GM19455 (cell line): ENCODE measurements around the gene DNAJB1.
"Not testable (repeated sequence)": the region's sequence is repeated elsewhere in the genome, so short reads cannot be mapped to it uniquely, and the experiment has no call there.

ENCODE experiments used
- ATAC-seq: cut with Tn5 transposase; IDR thresholded peaks from one replicate; pipeline ENCODE4 v1.9.1; 2021; ENCODE audit not compliant: unreplicated experiment

DNAJB1 gene

DNA sequence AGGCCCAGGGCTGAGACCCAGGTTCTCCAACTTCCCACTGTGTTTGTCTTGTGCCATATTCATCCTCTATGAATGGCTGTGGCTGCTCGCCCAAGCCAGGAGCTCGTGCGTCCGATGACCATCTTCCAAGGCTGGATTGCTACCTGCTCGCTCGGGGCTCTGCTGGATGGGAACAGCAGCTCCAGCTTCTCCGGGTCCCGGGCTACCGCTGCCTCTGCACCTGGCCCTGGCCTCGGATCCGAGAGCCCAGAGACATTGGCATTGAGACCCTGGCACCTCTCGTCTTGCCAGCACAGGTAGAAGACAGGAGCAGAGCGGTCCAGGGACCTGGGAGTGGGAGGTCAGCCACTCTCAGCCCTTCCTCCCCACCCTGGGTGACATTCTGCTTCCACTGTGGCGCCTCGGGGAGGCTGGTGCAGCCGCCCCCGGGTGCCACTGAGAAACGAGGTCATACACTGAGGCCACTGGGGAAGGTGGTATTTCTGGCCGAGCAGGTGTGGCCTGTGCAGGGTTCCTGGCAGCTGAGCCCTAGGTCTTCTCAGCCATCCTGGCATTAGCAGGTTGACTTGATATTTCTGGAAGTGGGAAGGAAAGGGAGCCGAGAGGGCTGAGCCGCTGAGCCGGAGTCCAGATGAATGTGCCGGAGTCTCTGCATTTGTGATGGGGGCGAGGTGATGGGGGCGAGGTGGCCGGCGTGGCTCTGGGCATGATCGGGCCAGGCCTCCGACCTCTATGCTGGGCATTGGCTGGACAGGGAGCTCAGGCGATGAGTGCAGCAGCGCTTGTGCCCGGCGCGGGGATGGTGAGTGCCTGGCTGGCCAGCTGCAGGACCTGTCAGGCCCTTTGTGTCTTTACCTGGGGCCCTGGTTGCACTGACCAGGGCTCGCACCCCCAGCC, 35.1 kb upstream of the DNAJB1 start:
- no peak for ATAC-seq

DNA sequence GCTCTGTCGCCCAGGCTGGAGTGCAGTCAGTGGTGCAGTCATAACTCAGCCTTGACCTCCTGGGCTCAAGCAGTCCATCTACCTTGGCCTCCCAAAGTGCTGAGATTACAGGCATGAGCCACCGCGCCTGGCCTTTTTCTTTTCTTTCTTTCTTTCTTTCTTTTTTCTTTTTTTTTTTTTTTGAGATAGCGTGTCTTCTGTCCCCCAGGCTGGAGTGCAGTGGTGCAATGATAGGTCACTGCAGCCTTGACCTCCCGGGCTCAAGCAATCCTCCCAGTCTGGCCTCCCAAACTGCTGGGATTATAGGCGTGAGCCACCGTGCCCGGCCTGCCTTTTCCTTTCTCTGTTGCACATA, 33.8 kb upstream of the DNAJB1 start:
- ATAC-seq, result not testable (repeated sequence)

DNA sequence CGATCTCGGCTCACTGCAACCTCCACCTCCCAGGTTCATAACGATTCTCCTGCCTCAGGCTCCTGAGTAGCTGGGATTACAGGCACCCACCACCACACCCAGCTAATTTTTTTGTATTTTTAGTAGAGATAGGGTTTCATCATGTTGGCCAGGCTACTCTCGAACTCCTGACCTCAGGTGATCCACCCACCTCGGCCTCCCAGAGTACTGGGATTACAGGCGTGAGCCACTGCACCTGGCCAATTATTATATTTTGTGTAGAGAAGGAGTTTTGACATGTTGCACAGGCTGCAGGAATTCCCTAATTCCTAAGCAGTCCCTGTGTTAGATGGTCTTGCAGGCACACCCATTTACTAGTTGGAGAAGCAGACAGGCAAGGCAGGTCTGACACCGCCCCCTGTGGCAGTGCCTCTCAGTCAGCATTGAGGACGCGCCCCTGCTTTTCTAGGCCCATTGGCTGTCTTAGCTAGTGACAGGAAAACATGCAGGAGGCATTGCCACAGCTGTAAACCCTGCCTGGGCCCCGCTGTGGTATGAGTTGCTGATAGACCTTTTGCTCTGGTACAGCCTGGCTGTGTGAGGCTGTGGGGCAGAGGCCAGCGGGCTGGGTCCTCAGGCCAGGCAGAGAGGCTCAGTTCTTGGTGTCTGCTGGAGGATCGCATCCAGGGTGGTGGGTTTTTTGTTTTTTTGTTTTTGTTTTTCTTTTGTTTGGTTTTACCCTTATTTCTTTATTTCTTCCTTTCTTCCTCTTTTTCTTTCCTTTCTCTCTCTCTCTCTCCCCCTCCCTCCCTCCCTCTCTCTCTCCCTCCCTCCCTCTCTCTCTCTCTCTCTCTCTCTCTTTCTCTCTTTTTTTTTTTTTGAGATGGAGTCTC, 33.2 kb upstream of the DNAJB1 start:
- ATAC-seq, result not testable (repeated sequence)

DNA sequence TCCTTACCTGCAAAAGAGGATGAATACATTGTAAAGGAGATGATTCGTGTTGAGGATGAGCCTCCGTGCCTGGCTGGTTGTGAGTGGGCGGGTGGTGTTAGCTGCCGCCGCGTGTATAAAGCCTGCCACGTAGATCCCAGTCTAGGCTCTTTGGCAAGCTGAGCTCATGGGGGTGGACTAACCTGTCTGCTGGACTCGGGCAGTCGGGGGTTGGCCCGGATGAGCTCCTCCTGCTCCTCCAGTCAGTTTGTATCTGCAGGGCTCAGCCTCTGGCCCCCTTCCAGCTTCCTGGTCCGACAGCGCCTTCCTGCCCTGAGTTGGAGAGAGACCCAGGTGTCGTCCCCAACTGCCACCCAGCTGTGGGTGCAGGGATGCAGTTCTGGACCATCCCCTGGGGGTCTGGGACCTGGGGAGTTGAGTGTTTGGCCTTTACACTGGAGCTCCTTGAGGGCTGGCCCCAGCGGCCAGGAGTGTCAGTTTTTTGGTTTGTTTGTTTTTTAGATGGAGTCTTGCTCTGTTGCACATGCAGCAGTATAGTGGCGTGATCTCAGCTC, 32.1 kb upstream of the DNAJB1 start:
- ATAC-seq, result no peak

DNA sequence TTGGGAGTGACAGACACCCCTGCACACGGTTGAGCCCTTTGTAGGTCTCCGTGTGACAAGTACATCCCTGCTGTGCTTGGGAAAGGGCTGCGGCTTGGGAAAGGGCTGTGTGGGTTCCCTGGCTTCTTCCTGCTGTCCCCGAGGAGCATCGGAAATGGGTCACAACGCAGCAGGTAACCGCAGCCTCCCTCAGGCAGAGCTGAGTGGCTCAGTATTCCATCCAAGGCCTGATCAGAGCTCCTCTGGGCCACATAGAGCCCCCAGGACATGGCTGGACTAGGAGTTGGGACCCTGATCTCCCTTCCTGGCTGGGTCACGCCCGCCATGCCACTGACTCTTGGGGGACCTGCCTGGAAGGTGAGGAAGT, 27.5 kb upstream of the DNAJB1 start:
- no peak for ATAC-seq

DNA sequence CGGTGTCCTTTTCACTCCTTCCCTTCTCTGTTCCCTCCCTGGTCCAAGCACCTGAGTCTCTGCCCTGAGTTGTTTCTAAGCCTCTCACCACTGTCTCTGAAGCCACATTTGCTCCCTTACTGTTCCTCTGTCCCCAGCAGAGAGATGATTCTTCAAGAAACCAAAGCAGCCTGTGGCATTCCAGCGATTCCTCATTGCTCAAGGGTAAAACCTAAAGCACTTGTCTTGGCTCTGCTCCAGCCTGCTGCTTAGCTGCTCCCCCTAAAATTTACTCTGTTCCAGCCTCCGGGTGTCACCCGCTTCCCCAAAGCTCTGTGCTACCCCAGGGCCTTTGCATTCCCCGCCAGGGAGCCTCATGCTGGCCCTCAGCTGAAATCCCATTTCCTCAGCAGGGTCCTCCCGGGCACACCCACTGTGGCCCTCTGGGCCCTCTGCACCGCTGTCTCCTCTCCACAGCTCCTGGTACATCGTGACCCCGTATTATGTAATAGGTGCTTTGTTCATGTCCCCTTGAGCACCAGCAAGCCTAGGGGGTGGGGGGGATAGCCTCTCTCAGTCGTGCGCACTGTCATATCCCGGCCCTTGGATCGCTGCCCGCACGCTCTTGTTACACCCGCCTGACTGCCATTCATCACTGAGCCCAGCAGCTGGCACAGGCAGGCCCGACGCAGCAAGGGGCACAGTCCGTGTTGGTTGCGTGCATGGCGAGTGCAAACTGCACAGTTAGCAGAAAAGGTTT, 26.9 kb upstream of the DNAJB1 start:
- ATAC-seq, result no peak

DNA sequence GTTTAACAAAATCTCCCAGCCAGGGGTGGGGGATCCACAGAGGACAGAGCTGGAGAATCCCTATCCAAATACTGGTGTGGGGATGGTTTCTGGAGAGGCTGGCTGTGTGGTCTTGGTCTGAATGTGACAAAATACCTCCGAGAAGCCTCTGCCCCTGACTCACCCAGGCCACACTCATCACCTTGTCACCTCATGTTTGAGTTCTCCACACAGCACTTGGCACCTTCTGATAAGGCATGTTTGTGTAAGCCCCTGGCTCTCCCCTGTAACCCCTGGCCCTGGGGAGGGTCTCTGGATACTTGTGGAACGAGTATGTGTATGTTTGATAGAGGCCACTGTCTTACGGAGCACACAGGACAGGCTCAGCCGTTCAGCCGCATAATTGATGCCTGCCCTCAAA, 25.9 kb upstream of the DNAJB1 start:
- no peak for ATAC-seq

DNA sequence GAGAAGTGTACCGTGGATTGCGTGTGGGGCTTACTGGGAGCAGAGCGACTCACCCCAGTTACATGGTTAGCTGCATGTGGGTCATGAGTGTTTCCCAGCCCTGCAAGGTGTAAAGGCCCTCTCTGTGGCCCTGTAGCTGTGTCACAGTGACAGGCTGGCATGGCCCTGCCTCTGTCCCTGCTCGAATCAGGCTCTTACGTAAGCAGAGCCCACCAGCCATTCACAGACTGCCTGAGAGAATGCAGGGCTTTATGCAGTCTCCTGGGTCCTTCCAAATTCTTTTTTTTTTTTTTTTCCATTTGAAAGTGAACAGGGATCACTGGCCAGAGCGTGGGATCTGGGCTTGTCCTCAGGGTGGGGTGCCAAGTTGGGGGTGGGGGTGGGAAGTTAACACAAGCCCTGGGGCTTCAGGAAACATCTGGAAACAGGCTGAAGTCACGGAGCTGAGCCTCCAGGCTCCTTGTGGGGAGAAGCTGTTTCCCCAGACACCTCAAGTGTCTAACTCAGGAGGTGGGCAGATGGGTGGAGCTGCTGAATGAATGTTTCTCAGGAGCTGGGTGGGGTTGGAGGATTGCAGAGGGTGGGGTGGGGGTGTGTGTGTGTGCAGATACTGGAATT, 24.6 kb upstream of the DNAJB1 start:
- no peak for ATAC-seq

DNA sequence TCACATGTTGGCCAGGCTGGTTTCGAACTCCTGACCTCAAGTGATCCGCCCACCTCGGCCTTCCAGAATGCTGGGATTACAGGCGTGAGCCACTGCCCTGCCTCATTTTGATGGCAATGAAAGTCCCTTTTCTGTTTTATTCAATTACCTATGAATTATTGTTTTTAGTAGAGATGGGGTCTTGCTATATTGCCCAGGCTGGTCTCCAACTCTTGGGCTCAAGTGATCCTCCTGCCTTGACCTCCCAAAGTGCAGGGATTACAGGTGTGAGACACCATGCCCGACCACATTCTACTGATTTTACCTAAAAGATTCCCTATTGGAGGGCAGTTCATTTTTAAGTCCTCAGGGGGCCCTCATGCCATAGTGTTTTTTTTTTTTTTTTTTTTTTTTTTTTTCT, 23.8 kb upstream of the DNAJB1 start:
- ATAC-seq, result not testable (repeated sequence)

DNA sequence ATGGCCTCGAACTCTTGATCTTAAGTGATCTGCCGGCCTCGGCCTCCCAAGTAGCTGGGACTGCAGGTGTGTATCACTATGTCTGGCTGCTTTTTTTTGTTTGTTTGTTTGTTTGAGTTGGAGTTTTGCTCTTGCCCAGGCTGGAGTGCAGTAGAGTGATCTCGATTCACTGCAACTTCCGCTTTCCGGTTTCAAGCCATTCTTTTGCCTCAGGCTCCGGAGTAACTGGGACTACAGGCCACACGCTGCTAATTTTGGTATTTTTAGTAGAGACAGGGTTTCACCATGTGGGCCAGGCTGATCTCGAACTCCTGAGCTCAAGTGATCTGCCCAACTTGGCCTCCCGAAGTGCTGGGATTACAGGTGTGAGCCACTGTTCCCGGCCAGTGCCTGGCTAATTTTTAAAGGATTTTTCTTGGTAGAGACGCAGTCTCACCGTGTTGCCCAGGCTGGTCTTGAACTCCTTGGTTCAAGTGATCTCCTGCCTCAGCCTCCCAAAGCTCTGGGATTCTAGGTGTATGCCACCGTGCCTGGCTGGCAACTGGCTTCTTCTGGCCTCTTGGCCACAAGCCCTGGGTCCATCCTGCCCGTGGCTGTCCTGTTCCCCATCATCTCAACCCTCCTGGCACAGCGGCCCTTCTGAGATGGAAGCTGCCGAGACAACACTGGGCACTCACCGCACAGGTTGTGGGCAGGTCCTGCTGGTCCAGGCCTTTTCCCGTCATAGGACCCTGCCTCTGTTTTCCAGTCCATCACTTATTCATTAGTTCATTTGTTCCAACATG, 22.7 kb upstream of the DNAJB1 start:
- ATAC-seq, result no peak

DNA sequence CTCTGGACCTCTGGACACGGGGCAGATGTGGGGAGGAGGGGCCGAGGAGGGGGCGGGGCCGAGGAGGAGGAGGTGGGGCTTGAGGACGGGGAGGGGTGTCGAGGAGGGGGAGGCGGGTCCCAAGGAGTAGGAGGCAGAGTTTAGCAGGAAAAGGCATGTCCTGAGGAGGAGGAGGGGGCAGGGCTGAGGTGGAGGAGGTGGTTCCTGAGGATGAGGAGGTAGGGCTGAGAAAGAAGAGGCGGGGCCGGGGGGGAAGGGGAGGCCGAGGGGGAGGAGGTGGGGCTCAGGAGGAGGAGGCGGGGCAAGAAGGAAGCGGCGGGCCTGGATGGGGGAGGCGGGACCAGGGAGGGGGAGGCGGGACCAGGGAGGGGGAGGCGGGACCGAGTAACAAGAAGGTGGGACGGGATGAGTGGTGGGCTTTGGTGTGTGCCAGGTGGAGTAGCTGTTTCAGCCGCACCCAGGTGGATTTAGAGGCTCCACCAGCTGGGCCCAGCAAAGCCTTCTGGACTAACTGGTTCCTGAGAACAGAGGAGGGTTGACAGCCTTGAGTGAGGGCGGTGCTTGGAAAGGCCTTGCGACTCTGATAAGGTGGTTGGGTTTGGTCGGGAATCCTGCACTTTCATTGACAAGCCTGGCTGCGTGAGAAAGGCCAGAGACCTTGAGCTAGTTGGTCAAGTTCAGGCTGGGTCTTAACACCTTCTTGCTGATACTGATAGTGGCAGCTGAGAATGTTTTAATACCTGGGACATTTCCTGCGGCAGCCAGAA, 18.9 kb upstream of the DNAJB1 start:
- no peak for ATAC-seq

DNA sequence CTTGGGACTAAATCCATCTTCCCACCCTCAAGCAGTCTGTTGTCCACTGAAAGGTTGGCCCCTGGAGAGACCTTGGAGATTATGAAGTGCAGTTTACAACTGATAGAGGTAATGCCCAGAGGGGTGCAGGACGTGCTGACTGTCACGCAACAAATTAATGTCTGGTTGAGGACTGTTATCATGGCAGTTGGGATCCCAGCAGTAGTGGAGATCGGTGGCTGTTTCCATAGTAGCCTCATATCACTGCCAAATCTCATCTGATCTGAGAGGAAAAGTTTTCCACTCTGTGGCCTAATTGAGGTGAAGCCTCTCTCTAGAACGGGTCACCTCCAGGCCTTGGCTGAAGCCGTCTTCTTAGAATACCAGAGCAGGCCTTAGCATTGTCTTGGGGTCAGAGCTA, 15.3 kb upstream of the DNAJB1 start:
- ATAC-seq, result no peak

DNA sequence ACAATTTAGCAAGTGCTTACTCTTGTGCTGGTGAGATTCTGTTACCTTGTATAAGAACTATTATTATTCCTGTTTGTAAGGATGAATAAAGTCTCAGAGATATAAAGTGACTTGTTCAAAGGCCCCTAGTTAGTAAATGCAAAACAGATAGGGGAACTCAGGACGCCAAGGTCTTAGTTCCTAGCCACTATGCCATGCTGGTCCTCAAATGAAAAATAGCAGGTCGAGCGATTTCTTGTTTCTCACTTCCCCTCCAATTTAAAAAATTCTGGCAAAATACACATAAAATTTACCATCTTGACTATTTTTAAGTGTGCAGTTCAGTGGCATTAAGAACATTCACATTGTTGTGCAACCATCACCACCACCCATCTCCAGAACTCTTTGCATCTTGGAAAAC, 12.3 kb upstream of the DNAJB1 start:
- ATAC-seq, result no peak

DNA sequence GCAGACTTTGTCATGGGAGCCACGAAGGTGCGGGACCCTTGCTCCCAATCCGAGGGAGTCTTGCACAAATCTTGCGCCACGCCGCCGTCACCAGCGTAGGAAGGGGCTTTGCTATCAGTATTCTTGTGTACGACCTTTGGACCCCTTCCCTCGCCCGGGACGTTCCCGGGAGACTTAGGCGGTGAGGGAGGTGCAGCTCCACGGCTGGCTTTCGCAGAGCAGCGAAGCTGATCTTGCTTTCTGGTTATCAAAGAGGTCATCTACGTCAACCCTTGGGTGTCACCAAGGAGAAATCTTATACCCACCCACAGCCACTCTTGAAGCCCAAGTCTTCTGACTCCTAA, 11.8 kb upstream of the DNAJB1 start:
- peak; percentile 10 for ATAC-seq

DNA sequence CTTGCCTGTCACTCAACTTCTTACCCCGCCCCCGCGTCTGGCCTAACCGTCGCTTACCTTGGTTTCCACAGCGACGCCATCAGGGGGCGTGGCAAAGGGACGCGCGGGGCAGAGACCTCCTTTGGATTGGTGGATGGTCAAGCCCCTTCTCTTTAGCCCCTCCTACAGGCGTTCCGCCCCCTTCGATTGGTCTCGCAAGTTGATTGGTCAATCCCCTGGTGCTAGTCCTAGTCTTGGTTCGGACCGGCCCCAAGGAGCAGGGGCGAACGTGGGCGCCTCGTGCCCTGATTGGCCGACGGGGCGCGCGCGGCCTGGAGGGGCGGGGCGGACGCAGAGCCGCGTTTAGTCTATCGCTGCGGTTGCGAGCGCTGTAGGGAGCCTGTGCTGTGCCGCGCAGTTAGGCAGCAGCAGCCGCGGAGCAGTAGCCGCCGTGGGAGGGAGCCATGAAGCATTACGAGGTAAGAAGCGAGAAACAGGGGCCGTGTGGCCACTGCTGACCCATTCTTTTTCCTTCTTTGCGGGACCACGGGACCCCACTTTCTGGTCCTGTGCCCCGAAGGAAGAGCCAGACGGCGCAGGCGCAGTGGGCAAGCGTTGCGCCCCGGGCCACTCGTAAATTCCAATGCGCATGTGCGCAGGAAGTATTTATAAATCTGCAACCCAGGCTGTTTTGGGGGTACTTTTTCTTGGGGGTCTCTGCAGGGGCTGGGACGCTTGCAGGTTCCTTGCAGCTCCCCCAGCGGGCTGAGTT, 11.2 kb upstream of the DNAJB1 start, which contains the start of gene TECR:
TECR (plus strand) TSS at position 341 of the 751 bp plus-strand sequence; CDS start at position 444, 103 bp downstream.
- peak; percentile 91 for ATAC-seq

DNA sequence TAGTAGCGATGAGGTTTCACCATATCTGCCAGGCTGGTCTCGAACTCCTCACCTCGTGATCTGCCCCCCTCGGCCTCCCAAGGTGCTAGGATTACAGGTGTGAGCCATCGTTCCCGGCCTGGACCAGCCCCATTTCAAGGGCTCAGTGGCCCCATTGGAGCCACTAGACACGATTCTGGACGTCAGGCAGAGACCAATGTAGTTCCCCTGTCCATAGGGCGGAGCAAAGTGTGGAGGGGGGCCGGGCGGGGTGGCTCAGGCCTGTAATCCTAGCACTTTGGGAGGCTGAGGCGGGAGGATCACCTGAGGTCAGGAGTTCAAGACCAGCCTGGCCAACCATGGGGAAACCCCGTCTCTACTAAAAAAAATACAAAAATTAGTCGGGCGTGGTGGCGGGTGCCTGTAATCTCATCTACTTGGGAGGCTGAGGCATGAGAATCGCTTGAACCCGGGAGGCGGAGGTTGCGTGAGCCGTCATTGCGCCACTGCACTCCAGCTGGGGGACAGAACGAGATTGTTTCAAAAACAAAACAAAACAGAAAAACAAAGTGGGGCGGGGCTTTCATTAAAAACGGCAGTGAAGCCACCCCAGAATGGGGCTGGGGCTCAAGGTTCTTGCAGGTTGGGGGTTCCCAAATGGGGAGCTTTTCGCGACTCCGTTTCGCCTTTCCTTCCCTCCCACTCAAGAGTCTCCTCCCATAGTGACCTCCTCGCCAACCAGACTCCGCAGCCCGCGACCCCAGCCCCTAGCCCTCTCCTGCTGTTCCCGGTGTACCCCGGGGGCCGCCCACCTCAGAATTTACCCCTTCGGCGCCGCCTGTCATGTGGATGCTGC, 10.4 kb upstream of the DNAJB1 start:
- no peak for ATAC-seq

DNA sequence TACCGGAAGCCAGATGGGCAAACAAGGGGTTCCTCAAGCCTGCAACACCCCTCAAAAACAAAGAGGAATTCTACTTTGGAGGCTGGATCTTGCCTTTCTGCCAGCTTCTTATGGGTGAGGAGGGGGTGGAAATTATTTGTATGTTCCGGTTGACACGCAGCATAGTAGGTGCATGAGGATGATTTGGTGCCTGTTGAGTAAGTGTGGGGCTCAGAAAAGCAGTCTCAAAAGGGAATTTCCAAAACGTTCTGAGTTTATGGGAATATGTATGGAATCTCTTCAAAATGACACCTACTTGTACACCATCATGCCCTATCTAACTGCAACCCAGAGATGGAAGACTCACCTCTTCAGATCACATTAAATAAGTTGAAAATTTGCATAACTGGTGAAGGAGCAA, 8.2 kb upstream of the DNAJB1 start:
- ATAC-seq, result no peak

DNA sequence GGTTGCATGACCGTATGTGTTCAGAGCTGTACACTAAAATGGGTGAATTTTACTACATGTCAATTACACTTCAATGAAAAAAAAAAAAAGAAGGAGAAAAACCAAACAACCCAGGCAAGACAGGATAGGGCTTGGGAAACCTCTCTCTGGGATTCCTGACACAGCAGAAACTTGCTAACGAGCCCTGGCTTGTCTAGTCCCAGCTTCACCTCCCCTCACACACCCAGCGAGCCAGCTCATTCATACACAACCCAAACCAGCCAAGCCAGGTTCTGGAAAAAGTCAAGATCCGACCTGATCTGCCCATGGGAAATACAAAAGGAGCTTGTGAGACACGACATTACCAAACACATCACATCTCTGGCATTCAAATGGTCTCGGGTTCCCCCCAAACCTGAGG, 7.5 kb upstream of the DNAJB1 start:
- ATAC-seq, result no peak
